BJ (cell line): ENCODE measurements around the gene MPHOSPH8. TPM values are rescaled to one million over a fixed set of nuclear protein-coding genes. Genes with fewer than 3 reads are reported as not detected.
"Not testable (repeated sequence)": the region's sequence is repeated elsewhere in the genome, so short reads cannot be mapped to it uniquely, and the experiment has no call there.

Experiments used
- CTCF ChIA-PET: fragments of 350-600 bp; formaldehyde crosslinking; extraction: SDS; loops from one replicate; lab custom pipeline; 2021; ENCODE audit warnings: antibody characterized with exemption, inconsistent platforms; lab: Yijun Ruan, JAX
- POLR2A ChIA-PET: fragments of 300-600 bp; sonication (Branson Sonifier 250); formaldehyde crosslinking; extraction: SDS; loops from one replicate; lab custom pipeline; 2021; ENCODE audit warnings: antibody characterized with exemption; lab: Charles Lee
- DNase-seq: peaks from one replicate; pipeline ENCODE4 v3.0.0-alpha.2; 2011; ENCODE audit warnings: low read depth
- H3K27me3 ChIP-seq: 2 replicates; pipeline ENCODE4 v1.6.0; 2011; ENCODE audit warnings: low read length; ENCODE audit not compliant: control insufficient read depth, insufficient read depth
- H3K36me3 ChIP-seq: 2 replicates; pipeline ENCODE4 v1.5.1; 2011; ENCODE audit warnings: low read length; ENCODE audit not compliant: control insufficient read depth, insufficient read depth
- H3K4me3 ChIP-seq: 2 replicates; pipeline ENCODE4 v1.5.1; 2011; ENCODE audit warnings: low read depth, mild to moderate bottlenecking, control low read depth, low read length
- polyA plus RNA-seq: library from polyadenylated mRNA; depleted of rRNA; stranded (reverse); fragments of >200 nt; gene quantifications from 2 replicates; pipeline ENCODE4 v1.2.3, GENCODE V29; 2011
- TF ChIP-seq, protein P1 (sequence below): IDR thresholded peaks from 2 replicates; pipeline ENCODE4 v1.5.1; 2011; ENCODE audit warnings: low read depth, mild to moderate bottlenecking, control low read depth, inconsistent platforms, low read length, moderate library complexity; ENCODE audit not compliant: insufficient read depth

MPHOSPH8 gene
- polyA plus RNA-seq, 1 experiment = 12.3 TPM

DNA sequence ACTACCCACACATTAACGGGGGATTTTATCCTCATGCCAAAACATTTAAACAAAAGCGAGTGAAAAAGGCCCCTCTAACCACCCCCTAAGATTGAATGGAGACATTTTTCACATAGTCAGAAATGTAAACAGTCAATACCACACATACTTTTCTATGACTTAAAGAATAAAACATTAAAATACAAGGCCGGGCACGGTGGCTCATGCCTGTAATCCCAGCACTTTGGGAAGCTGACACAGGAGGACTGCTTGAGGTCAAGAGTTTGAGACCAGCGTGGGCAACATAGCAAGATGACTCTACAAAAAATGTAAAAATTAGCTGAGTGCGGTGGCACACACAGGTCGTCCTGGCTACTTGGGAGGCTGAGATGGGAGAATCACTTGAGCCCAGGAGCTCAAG, 47.3 kb downstream of the MPHOSPH8 start:
- DNase-seq = no peak
- Histone ChIP-seq H3K36me3 (0 out of 2 replicates have a peak, but pooled peaks cover 2% of the 10 kb centered on the region), H3K4me3 (no peak overlapping the region), H3K27me3 (no peaks in the 10 kb centered on the region)
- CTCF ChIA-PET = no interaction called here
- TF ChIP-seq, protein P1, sequence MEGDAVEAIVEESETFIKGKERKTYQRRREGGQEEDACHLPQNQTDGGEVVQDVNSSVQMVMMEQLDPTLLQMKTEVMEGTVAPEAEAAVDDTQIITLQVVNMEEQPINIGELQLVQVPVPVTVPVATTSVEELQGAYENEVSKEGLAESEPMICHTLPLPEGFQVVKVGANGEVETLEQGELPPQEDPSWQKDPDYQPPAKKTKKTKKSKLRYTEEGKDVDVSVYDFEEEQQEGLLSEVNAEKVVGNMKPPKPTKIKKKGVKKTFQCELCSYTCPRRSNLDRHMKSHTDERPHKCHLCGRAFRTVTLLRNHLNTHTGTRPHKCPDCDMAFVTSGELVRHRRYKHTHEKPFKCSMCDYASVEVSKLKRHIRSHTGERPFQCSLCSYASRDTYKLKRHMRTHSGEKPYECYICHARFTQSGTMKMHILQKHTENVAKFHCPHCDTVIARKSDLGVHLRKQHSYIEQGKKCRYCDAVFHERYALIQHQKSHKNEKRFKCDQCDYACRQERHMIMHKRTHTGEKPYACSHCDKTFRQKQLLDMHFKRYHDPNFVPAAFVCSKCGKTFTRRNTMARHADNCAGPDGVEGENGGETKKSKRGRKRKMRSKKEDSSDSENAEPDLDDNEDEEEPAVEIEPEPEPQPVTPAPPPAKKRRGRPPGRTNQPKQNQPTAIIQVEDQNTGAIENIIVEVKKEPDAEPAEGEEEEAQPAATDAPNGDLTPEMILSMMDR = no peak
- POLR2A ChIA-PET = no interaction called here

DNA sequence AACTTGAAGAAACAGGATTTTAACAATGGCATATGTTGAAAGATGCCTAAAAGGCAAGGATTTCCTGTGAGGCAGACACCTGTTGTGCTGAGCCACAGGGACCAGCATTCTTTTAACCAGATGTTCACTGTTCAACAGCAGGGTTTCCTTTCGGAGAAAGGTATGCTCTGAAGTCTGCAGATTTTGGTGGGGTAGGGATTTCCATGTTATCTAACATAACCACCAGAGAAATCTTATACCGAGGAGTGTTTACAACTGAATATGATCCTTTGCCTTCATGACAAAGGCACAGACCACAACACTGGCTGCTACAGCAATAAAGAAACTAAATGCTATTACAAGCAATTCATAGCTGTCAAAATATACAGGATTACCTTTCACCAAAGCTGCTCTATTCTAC, 48.1 kb downstream of the MPHOSPH8 start:
- no peaks in the 10 kb centered on the region for H3K27me3 ChIP-seq
- ChIA-PET CTCF (no interaction called here), POLR2A (no interaction called here)
- H3K4me3 ChIP-seq = no peak overlapping the region
- 0 out of 2 replicates have a peak, but pooled peaks cover 2% of the 10 kb centered on the region for H3K36me3 ChIP-seq
- DNase-seq = no peak
- TF ChIP-seq, protein P1 = no peak

DNA sequence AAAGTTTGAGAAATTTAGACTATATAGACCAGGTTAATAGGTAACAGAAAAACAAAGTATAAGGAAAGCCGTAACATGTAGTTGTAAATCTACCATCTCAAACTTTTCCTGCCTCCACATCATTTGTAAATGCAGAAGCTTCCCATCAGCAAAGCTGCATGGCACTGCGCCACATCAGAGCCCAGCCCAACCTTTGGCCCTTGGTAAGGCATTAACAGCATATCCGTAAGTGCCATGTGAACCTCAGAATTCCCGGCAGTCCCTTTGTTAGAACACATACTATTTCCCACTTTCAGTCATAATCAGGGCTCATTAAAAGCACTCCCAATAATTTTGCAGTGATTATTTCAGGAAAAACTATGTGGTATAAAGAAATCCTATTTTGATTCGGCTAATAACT, 51.6 kb downstream of the MPHOSPH8 start:
- TF ChIP-seq, protein P1 = no peak
- no peaks in the 10 kb centered on the region for H3K27me3 ChIP-seq
- DNase-seq = no peak
- POLR2A ChIA-PET = no interaction called here
- no peaks in the 10 kb centered on the region for H3K36me3 ChIP-seq
- CTCF ChIA-PET = no interaction called here
- no peak overlapping the region for H3K4me3 ChIP-seq

GRCh38 chr13:19685437-19685836, 52.0 kb downstream of the MPHOSPH8 start:
- ChIA-PET CTCF (no interaction called here), POLR2A (no interaction called here)
- TF ChIP-seq, protein P1 = no peak
- Histone ChIP-seq H3K4me3 (no peak overlapping the region), H3K27me3 (no peaks in the 10 kb centered on the region), H3K36me3 (no peaks in the 10 kb centered on the region)
- no peak for DNase-seq

- H3K4me3 ChIP-seq, CTCF ChIA-PET, H3K36me3 ChIP-seq, H3K27me3 ChIP-seq, POLR2A ChIA-PET, DNase-seq: not testable (repeated sequence)
Observed at GRCh38 chr13:19691447-19691846, 58.0 kb downstream of the MPHOSPH8 start.

DNA sequence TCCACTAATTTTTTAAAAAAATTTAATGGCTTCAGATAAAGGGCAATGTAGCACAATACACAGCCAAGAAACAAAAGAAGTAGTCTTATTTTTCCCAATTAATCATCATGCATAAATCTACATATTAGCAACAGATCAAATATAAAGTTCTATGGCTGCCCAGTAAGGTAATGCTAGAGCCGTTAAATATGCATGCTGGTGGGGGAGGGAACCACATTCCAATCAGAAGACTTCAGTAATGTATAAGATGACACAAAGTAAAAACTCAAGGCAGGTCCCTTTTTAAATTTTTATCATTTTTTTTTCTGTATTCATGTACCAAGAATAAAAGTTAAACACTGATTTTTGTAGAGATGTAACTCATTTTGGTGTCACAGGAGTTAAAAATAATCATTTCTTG, 62.0 kb downstream of the MPHOSPH8 start:
- Histone ChIP-seq H3K36me3 (no peaks in the 10 kb centered on the region; the same call in 1 of the 2 replicates), H3K27me3 (no peaks in the 10 kb centered on the region), H3K4me3 (no peak overlapping the region)
- CTCF ChIA-PET = no interaction called here
- POLR2A ChIA-PET = no interaction called here
- TF ChIP-seq, protein P1 = no peak
- DNase-seq = no peak
